Activated CD8-positive, alpha-beta T cell treated with anti-CD3 and anti-CD28 coated beads for 36 hours (primary cell): ENCODE data around the gene PAQR9. TPM values are rescaled to one million over a fixed set of nuclear protein-coding genes. Genes with fewer than 3 reads are reported as not detected.
A peak's percentile ranks its signal among the peaks of the same experiment; 100 is the strongest.

Source experiments
- ATAC-seq: fragments of 200-7000 bp; cut with Tn5 transposase; one replicate; pipeline ENCODE4 v1.10.0; 2021; ENCODE audit warnings: mild to moderate bottlenecking, moderate library complexity
- CTCF ChIA-PET: fragments of 350-600 bp; sonication (Branson Sonifier 250); formaldehyde crosslinking; loops from one replicate; lab custom pipeline; 2021; ENCODE audit warnings: antibody characterized with exemption; lab: Charles Lee
- POLR2A ChIA-PET: fragments of 350-600 bp; sonication (Branson Sonifier 250); formaldehyde crosslinking; loops from one replicate; lab custom pipeline; 2021; ENCODE audit warnings: antibody characterized with exemption; lab: Charles Lee
- DNase-seq: peaks from one replicate; pipeline ENCODE4 v3.0.0-alpha.2; 2020
- H3K27ac Mint-ChIP-seq: one replicate; pipeline ENCODE4 v1.8.0; 2021; ENCODE audit warnings: mild to moderate bottlenecking, mixed read lengths
- H3K27me3 Mint-ChIP-seq: one replicate; pipeline ENCODE4 v1.8.0; 2021; ENCODE audit warnings: mixed read lengths
- H3K36me3 Mint-ChIP-seq: one replicate; pipeline ENCODE4 v1.8.0; 2021; ENCODE audit warnings: low read depth, mixed read lengths
- H3K4me1 Mint-ChIP-seq: one replicate; pipeline ENCODE4 v1.8.0; 2021; ENCODE audit warnings: low read depth, mixed read lengths
- H3K4me3 Mint-ChIP-seq: one replicate; pipeline ENCODE4 v1.8.0; 2021; ENCODE audit warnings: mild to moderate bottlenecking, moderate library complexity, mixed read lengths
- H3K9me3 Mint-ChIP-seq: one replicate; pipeline ENCODE4 v1.8.0; 2021; ENCODE audit warnings: mixed read lengths
- intact Hi-C: fragments of 100-400 bp; cut with micrococcal nuclease; formaldehyde crosslinking; loops from one replicate; pipeline ENCODE4 v1.10.0; 2022
- total RNA-seq, 2 experiments: library from RNA; stranded (reverse); gene quantifications; one replicate each; pipeline ENCODE4 v1.2.3, GENCODE V29; 2021
- TF ChIP-seq, protein P1 (sequence below): fragments of 200-600 bp; IDR thresholded peaks from one replicate; pipeline ENCODE4 v1.8.0; 2022; ENCODE audit warnings: antibody characterized with exemption, mild to moderate bottlenecking

Gene PAQR9
- total RNA-seq, 2 experiments from 2014 or later, result not detected

DNA sequence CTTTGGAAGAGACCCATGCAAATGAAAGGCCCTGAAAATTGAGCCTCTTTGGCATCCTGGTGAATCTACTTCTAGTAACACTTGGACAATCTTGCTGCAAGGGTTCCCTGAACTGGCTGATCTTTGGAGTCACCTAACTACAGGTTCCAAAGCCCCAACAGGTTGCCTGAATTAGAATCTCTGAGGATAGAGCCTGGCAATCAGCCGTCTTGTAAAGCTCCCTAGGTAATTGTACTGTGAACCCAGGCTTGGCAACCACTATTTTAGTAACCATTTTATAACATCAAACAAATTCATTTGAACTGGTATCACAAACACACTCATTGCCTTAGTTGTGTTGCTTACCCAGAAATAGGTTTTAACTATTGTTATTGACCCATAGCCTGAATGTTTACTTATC lies 20.1 kb downstream of the PAQR9 start:
- Mint-ChIP-seq H3K36me3 (no peaks in the 10 kb centered on the region), H3K27ac (no peak overlapping the region), H3K4me3 (no peak overlapping the region), H3K4me1 (peaks cover 7% of the 10 kb centered on the region), H3K9me3 (no peaks in the 10 kb centered on the region), H3K27me3 (peaks cover 18% of the 10 kb centered on the region)
- no peak for ATAC-seq
- intact Hi-C loops, result no loop called here
- TF ChIP-seq, protein P1, sequence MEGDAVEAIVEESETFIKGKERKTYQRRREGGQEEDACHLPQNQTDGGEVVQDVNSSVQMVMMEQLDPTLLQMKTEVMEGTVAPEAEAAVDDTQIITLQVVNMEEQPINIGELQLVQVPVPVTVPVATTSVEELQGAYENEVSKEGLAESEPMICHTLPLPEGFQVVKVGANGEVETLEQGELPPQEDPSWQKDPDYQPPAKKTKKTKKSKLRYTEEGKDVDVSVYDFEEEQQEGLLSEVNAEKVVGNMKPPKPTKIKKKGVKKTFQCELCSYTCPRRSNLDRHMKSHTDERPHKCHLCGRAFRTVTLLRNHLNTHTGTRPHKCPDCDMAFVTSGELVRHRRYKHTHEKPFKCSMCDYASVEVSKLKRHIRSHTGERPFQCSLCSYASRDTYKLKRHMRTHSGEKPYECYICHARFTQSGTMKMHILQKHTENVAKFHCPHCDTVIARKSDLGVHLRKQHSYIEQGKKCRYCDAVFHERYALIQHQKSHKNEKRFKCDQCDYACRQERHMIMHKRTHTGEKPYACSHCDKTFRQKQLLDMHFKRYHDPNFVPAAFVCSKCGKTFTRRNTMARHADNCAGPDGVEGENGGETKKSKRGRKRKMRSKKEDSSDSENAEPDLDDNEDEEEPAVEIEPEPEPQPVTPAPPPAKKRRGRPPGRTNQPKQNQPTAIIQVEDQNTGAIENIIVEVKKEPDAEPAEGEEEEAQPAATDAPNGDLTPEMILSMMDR, result no peak
- no peak for DNase-seq
- ChIA-PET CTCF (interaction anchor here (1.6 kb wide), 1 partner anchor 10 kb away, joined by 4 read pairs; no protein-coding TSS in a partner anchor), POLR2A (interaction anchor here (1.2 kb wide), 1 partner anchor 57 kb away, joined by 3 read pairs; the partner anchor contains the start of gene U2SURP)

DNA sequence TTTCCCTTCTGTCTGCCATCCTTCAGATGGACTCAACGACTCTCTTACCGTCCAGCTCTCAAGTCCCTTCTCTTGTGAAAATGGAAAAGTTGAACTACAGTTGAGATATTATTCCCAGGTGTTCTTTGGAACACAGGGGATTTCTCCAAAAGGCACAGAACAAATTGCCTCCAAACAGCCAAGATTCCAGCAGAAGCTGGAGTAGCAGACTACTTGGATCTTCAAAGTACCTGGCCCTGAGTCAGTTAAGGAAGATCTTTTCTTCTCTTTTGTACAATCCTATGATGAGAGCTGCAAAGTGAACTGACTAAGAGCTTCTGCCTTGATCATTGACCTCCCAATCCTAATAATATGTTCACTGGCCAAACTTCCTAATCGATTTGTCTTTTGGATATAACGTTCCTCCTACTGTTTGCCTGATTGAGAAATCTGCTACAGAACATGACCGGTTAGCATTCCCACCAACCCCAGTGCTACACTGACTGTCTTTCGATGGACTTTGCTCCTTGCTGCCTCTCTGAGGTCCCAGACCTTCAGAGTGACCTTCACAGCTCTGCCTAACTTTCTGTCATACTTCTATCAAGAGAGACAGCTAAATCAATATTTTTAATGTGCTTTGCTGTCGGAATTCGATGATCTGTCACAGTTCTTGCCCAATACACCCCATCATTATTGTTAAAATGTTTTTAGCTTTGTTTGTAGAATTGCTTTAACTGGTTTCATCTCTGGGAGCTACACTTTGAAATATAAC lies 21.9 kb downstream of the PAQR9 start:
- peaks cover 5% of the 10 kb centered on the region for H3K27me3 Mint-ChIP-seq
- intact Hi-C loops, result no loop called here

DNA sequence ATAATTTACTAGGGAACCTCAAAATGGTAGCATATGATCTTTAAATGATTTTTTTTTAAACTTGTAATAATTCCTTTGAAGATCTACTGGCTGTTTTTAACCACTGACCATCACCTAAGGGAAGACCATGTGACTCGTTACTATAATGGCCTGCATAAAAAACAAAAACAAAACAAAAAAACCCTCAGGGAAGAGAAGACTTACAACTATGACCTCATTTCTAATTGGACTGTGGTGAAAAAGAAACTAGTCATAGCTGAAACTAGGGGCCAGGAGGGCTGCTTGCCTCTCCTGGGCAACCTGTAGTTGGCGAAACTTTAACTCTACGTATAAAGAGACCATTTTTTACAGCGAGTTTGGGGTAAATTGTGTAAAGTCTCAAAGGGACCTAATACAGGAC lies 23.0 kb downstream of the PAQR9 start:
- Mint-ChIP-seq H3K4me1 (peaks cover 3% of the 10 kb centered on the region), H3K9me3 (no peaks in the 10 kb centered on the region), H3K4me3 (no peak overlapping the region), H3K36me3 (no peaks in the 10 kb centered on the region), H3K27ac (no peak overlapping the region), H3K27me3 (peaks cover 2% of the 10 kb centered on the region)
- TF ChIP-seq, protein P1, result no peak
- DNase-seq (no peak), ATAC-seq (peak; percentile 45)
- intact Hi-C loops, result no loop called here
- CTCF ChIA-PET, result interaction anchor here (1.1 to 1.8 kb wide), 4 partner anchors 9 to 112 kb away, joined by 5 to 8 read pairs (median 5); no protein-coding TSS in a partner anchor
- POLR2A ChIA-PET, result no interaction called here

More for the DNA sequence above, 21.9 kb downstream of the PAQR9 start:
- DNase-seq (no peak), ATAC-seq (no peak)
- CTCF ChIA-PET, result interaction anchor here (1.6 kb wide), 1 partner anchor 9 kb away, joined by 4 read pairs; no protein-coding TSS in a partner anchor
- no peak overlapping the region for H3K4me3 Mint-ChIP-seq
- H3K9me3 Mint-ChIP-seq, result no peaks in the 10 kb centered on the region
- no peaks in the 10 kb centered on the region for H3K36me3 Mint-ChIP-seq
- H3K27ac Mint-ChIP-seq, result no peak overlapping the region
- POLR2A ChIA-PET, result no interaction called here
- TF ChIP-seq, protein P1, result no peak
- peaks cover 3% of the 10 kb centered on the region for H3K4me1 Mint-ChIP-seq

DNA sequence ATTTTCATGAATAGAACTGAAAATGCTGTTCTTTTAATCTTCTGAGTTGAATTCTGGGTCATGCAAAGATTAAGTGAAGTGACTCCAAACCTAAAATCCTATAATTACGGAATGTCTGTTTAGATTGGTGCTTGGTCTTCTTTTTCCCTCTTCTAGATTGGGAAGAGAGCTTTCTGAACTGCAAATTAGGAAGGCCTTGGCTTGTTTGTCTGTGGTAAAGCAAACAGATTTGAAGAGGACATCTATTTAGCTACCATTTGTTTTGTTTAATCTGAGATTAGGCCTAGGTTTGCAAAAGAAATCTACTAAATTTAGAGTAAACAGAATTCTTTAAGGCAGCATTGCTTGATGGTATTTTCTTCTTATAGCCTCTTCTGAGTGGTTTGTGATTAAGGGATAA lies 23.5 kb downstream of the PAQR9 start:
- intact Hi-C loops, result no loop called here
- H3K27ac Mint-ChIP-seq, result no peak overlapping the region

More for the DNA sequence above, 23.5 kb downstream of the PAQR9 start:
- no peak for ATAC-seq
- no peak for DNase-seq
- no peak overlapping the region for H3K4me3 Mint-ChIP-seq
- peaks cover 2% of the 10 kb centered on the region for H3K27me3 Mint-ChIP-seq
- peaks cover 3% of the 10 kb centered on the region for H3K4me1 Mint-ChIP-seq
- POLR2A ChIA-PET, result no interaction called here
- TF ChIP-seq, protein P1, result no peak
- H3K36me3 Mint-ChIP-seq, result no peaks in the 10 kb centered on the region
- CTCF ChIA-PET, result interaction anchor here (1.0 to 1.8 kb wide), 5 partner anchors 9 to 112 kb away, joined by 3 to 8 read pairs (median 5); no protein-coding TSS in a partner anchor
- no peaks in the 10 kb centered on the region for H3K9me3 Mint-ChIP-seq
